ENCODE measurements around the gene SNORC. TPM values are rescaled to one million over a fixed set of nuclear protein-coding genes. Genes with fewer than 3 reads are reported as not detected.

SNORC gene
- total RNA-seq, 6 donors from 2014 or later = 0.20 to 2.1 (median 1.0) TPM

DNA sequence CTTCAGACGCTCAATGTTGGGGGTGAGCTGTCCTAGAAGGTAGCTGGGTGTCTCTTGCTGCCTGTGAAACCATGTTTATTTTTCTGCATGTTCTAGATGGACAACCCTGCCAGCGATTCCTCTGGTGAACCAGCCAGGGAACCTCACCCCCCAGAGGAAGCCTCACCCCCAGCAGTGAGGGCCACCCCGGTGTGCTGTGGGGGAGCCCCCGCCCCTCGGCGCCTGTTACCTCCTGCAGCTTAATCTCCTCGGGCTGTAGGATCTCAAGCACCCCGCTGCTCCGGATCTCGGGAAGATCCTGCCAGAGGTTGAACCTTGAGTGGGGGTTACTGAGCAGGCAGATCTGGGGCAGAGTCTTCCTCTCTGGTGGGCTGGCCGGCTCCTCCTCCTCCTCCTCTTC, 50.0 kb downstream of the SNORC start:
- WGBS, 2 donors = 62 to 66% methylated on average over 11 of the region's 11 CpGs
- no peaks in the 10 kb centered on the region for H3K36me3 ChIP-seq
- ATAC-seq (ENCODE audit: low FRiP score in 2 of 2) (no peak), DNase-seq (no peak)
- H3K4me1 ChIP-seq = no peaks in the 10 kb centered on the region
- H3K27me3 ChIP-seq = no peaks in the 10 kb centered on the region
- H3K4me3 ChIP-seq = no peak overlapping the region
- H3K27ac ChIP-seq = no peak overlapping the region
- no peak for TF ChIP-seq POLR2A (IDR thresholded peaks at IDR 0.05)
- TF ChIP-seq EP300 (IDR thresholded peaks at IDR 0.05) = no peak
- no peaks in the 10 kb centered on the region for H3K9me3 ChIP-seq

DNA sequence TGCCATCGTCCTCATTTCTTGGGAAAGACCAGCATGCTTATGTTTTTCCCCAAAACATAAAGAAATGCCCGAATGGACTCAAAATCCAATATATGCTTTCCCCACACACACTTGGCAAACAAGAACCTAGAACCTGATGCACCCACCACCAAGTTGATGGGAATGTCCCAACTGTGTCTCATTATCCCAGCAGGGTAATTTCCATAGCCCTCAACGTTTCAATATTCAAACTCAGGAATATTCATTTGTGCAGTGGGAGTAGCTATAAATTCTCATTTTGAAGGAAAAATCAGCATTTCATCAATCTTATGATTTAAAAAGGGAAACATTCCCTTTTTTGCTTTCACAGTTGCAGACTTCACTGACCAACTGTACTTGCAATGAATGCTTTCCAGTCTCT, 50.7 kb downstream of the SNORC start:
- Histone ChIP-seq H3K9me3 (no peaks in the 10 kb centered on the region), H3K27ac (no peak overlapping the region), H3K36me3 (no peaks in the 10 kb centered on the region), H3K4me3 (no peak overlapping the region), H3K27me3 (no peaks in the 10 kb centered on the region), H3K4me1 (no peaks in the 10 kb centered on the region)
- DNase-seq (no peak), ATAC-seq (ENCODE audit: low FRiP score in 2 of 2) (no peak)
- TF ChIP-seq EP300 (IDR thresholded peaks at IDR 0.05) (no peak), CTCF (IDR thresholded peaks at IDR 0.05) (no peak), POLR2A (IDR thresholded peaks at IDR 0.05) (no peak), POLR2AphosphoS5 (IDR thresholded peaks at IDR 0.05) (no peak)
- 74 to 81% methylated on average over 3 of the region's 3 CpGs for WGBS, 2 donors

DNA sequence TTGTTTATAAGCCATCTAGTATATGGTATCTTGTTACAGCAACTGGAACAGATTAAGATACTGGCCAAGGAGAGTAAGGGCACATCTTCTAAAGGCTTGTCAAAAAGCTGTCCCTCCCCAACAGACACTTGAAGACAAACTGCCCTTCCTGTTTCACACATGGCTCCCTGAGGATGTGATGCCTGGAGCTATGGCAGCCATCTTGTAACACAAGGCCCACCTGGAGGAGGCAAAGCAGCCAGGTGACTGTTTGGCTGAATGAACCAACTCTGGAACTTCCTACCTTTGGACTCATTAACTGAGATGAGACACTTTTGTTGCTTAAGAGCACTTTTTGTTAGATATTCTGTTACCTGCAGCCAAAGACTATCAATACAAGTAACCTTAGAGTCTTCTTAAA, 54.4 kb downstream of the SNORC start:
- no peaks in the 10 kb centered on the region for H3K36me3 ChIP-seq
- H3K4me1 ChIP-seq = peaks cover 15 to 27% (median 17%) of the 10 kb centered on the region in 4 donors
- H3K27ac ChIP-seq = no peak overlapping the region
- no peak for TF ChIP-seq CTCF (IDR thresholded peaks at IDR 0.05)
- no peak for TF ChIP-seq POLR2A (IDR thresholded peaks at IDR 0.05)
- no peak for TF ChIP-seq EP300 (IDR thresholded peaks at IDR 0.05)
- no peak for TF ChIP-seq POLR2AphosphoS5 (IDR thresholded peaks at IDR 0.05)
- no peak overlapping the region for H3K4me3 ChIP-seq
- peaks cover 3 to 28% (median 19%) of the 10 kb centered on the region in 4 donors for H3K27me3 ChIP-seq
- ATAC-seq (ENCODE audit: low FRiP score in 2 of 2) = no peak
- DNase-seq = no peak
- no peaks in the 10 kb centered on the region for H3K9me3 ChIP-seq

- DNase-seq = no peak
- H3K9me3 ChIP-seq = no peaks in the 10 kb centered on the region
- WGBS, 2 donors = 36 to 80% methylated on average over 2 to 11 of the region's 11 CpGs
Observed at GRCh38 chr2:232925153-232925820, 55.2 kb downstream of the SNORC start.

GRCh38 chr2:232925821-232926156, 55.7 kb downstream of the SNORC start:
- TF ChIP-seq POLR2AphosphoS5 (IDR thresholded peaks at IDR 0.05) (no peak), EP300 (IDR thresholded peaks at IDR 0.05) (no peak), CTCF (IDR thresholded peaks at IDR 0.05) (no peak), POLR2A (IDR thresholded peaks at IDR 0.05) (no peak)
- Histone ChIP-seq H3K4me1 (peaks cover 15 to 27% (median 17%) of the 10 kb centered on the region in 4 donors), H3K27me3 (peaks cover 3 to 28% (median 19%) of the 10 kb centered on the region in 4 donors), H3K36me3 (no peaks in the 10 kb centered on the region), H3K9me3 (no peaks in the 10 kb centered on the region), H3K27ac (no peak overlapping the region), H3K4me3 (no peak overlapping the region)
- no peak for DNase-seq
- no peak for ATAC-seq (ENCODE audit: low FRiP score in 2 of 2)
- WGBS, 2 donors = 35 to 52% methylated on average over 10 to 11 of the region's 11 CpGs

More at GRCh38 chr2:232925153-232925820, 55.2 kb downstream of the SNORC start:
- Histone ChIP-seq H3K27ac (no peak overlapping the region), H3K27me3 (peaks cover 3 to 28% (median 19%) of the 10 kb centered on the region in 4 donors), H3K4me1 (peaks cover 15 to 27% (median 17%) of the 10 kb centered on the region in 4 donors), H3K4me3 (no peak overlapping the region), H3K36me3 (no peaks in the 10 kb centered on the region)
- TF ChIP-seq POLR2AphosphoS5 (IDR thresholded peaks at IDR 0.05) (no peak), EP300 (IDR thresholded peaks at IDR 0.05) (no peak), POLR2A (IDR thresholded peaks at IDR 0.05) (no peak), CTCF (IDR thresholded peaks at IDR 0.05) (no peak)
- ATAC-seq (ENCODE audit: low FRiP score in 2 of 2) = no peak
